ENCODE results near the gene AQP7. TPM values are rescaled to one million over a fixed set of nuclear protein-coding genes. Genes with fewer than 3 reads are reported as not detected.
"Not testable (repeated sequence)": the region's sequence is repeated elsewhere in the genome, so short reads cannot be mapped to it uniquely, and the experiment has no call there.

The AQP7 gene
- total RNA-seq, 2 donors from 2014 or later = 4.2 to 29.7 TPM

DNA sequence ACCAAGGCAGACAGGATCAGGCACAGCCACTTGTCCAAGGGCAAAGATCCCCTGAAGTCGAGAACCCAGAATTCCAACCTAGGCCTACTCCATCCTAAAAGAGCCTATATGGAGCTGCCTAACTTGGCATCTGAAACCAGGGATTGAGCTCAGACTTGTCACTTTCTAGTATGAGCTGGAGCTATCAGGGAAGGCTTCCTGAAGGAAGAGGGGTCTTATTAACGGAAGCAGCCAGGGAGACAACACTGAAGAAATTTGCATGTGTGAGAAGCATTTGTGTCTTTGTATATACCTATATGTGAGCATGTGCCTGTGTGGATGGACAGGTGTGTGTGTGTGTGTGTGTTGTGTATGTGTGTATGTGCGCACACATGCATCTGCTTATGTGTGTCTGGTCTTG, 4.7 kb upstream of the AQP7 start:
- 92 to 95% methylated on average over 3 of the region's 3 CpGs for WGBS, 2 donors
- intact Hi-C loops (cut with DNase I) = no loop called here
- peaks cover 6% of the 10 kb centered on the region for H3K4me1 ChIP-seq
- no peak overlapping the region for H3K27ac ChIP-seq
- TF ChIP-seq, protein P1, sequence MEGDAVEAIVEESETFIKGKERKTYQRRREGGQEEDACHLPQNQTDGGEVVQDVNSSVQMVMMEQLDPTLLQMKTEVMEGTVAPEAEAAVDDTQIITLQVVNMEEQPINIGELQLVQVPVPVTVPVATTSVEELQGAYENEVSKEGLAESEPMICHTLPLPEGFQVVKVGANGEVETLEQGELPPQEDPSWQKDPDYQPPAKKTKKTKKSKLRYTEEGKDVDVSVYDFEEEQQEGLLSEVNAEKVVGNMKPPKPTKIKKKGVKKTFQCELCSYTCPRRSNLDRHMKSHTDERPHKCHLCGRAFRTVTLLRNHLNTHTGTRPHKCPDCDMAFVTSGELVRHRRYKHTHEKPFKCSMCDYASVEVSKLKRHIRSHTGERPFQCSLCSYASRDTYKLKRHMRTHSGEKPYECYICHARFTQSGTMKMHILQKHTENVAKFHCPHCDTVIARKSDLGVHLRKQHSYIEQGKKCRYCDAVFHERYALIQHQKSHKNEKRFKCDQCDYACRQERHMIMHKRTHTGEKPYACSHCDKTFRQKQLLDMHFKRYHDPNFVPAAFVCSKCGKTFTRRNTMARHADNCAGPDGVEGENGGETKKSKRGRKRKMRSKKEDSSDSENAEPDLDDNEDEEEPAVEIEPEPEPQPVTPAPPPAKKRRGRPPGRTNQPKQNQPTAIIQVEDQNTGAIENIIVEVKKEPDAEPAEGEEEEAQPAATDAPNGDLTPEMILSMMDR (IDR thresholded peaks at IDR 0.05) = no peak
- no peak for TF ChIP-seq POLR2A (IDR thresholded peaks at IDR 0.05)
- DNase-seq (no peak), ATAC-seq (no peak)
- no peaks in the 10 kb centered on the region for H3K36me3 ChIP-seq (replicated peaks in 1 of 2; ENCODE audit: insufficient read depth in 1 of 2, low read depth in 2 of 2)
- H3K9me3 ChIP-seq = no peaks in the 10 kb centered on the region
- H3K4me3 ChIP-seq = no peak overlapping the region
- no peaks in the 10 kb centered on the region for H3K27me3 ChIP-seq

GRCh38 chr9:33404788-33405362, 2.5 kb upstream of the AQP7 start:
- TF ChIP-seq, protein P1 (IDR thresholded peaks at IDR 0.05) = no peak
- TF ChIP-seq POLR2A (IDR thresholded peaks at IDR 0.05) = no peak
- no peaks in the 10 kb centered on the region for H3K9me3 ChIP-seq
- WGBS, 2 donors = 77 to 78% methylated on average over 4 of the region's 4 CpGs
- no peak overlapping the region for H3K4me3 ChIP-seq
- intact Hi-C loops (cut with DNase I) = loop anchor here (5.0 kb wide), 1 partner anchor 62 kb away; no protein-coding TSS in a partner anchor
- no peaks in the 10 kb centered on the region for H3K27me3 ChIP-seq
- ATAC-seq (no peak), DNase-seq (no peak)
- no peaks in the 10 kb centered on the region for H3K36me3 ChIP-seq (replicated peaks in 1 of 2; ENCODE audit: insufficient read depth in 1 of 2, low read depth in 2 of 2)
- peaks cover 6% of the 10 kb centered on the region for H3K4me1 ChIP-seq
- no peak overlapping the region for H3K27ac ChIP-seq

- intact Hi-C loops (cut with DNase I) = loop anchor here (5.0 kb wide), 1 partner anchor 63 kb away; no protein-coding TSS in a partner anchor
- TF ChIP-seq, protein P1 (IDR thresholded peaks at IDR 0.05) = no peak
- no peak for TF ChIP-seq POLR2A (IDR thresholded peaks at IDR 0.05)
- ATAC-seq (no peak), DNase-seq (no peak)
- no peaks in the 10 kb centered on the region for H3K27me3 ChIP-seq
- H3K27ac ChIP-seq = no peak overlapping the region
- no peaks in the 10 kb centered on the region for H3K9me3 ChIP-seq
- H3K4me1 ChIP-seq = peaks cover 6% of the 10 kb centered on the region
- WGBS, 2 donors = 66 to 67% methylated on average over 17 of the region's 17 CpGs
- H3K4me3 ChIP-seq = no peak overlapping the region
- H3K36me3 ChIP-seq (replicated peaks in 1 of 2; ENCODE audit: insufficient read depth in 1 of 2, low read depth in 2 of 2) = no peaks in the 10 kb centered on the region
These were observed 1.8 kb upstream of the AQP7 start for GRCh38 chr9:33403941-33404787.

DNA sequence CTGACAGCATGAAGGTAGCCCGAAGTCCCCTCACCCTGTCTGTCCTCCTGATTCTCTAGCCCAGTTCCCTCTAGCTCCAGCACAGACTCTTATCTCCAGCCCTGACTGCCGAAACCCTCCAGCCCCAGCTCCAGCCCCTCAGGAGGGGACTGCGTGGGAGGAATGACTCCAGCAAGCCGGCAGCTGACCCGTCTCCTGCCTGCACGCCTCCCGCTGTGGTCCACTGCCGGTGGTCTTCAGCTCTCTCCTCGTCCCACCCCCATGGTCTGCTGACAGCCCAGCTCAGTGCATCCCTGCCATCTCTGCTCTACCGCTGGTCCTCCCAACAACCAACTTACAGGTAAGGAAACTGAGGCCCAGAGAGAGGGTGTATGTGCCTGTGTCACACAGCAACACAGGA, 559 bp downstream of the AQP7 start:
- H3K4me1 ChIP-seq; H3K4me3 ChIP-seq; H3K36me3 ChIP-seq (replicated peaks in 1 of 2; ENCODE audit: insufficient read depth in 1 of 2, low read depth in 2 of 2); H3K27me3 ChIP-seq; ATAC-seq; H3K27ac ChIP-seq; DNase-seq; H3K9me3 ChIP-seq: not testable (repeated sequence)
- 59 to 63% methylated on average over 5 to 8 of the region's 10 CpGs for WGBS, 2 donors
- intact Hi-C loops (cut with DNase I) = loop anchor here (5.0 kb wide), 1 partner anchor 65 kb away; no protein-coding TSS in a partner anchor

DNA sequence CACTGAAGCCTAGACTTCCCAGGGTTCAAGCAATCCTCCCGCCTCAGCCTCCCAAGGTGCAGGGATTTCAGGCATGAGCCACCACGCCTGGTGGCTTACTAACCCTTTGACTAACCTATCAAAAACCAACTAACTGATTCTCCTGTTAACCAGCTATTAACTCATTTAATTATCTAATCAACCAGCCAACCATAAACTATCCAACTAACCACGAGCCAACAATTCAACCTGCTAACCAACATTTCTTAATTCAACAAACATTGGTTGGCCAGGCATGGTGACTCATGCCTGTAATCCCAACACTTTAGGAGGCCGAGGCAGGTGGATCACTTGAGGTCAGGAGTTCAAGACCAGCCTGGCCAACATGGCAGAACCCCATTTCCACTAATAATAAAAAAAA, 3.3 kb downstream of the AQP7 start:
- DNase-seq; H3K4me3 ChIP-seq; ATAC-seq; H3K9me3 ChIP-seq; H3K27me3 ChIP-seq; H3K36me3 ChIP-seq (replicated peaks in 1 of 2; ENCODE audit: insufficient read depth in 1 of 2, low read depth in 2 of 2); H3K27ac ChIP-seq; intact Hi-C loops (cut with DNase I): not testable (repeated sequence)
- WGBS, 2 donors = 73 to 91% methylated on average over 4 of the region's 4 CpGs
- H3K4me1 ChIP-seq = peaks cover 22% of the 10 kb centered on the region

DNA sequence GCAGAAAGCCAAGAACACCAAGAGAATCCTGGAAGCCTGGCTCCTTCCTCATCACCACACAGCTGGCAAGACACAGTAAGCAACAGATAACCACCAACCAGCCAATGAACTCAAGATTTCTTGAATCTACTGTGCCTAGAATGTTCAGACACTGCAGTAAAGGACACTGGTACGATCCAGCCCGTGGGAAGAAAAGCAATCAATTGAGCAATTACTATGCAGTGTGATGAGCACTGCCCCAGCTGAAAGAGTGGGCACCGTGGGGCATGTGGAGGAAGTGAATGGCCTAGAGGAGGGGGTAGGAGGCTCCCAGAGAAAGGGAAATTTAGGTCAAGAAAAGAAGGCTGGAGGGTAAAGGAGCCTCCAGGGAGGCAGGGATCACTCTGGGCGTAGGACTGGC, 4.6 kb downstream of the AQP7 start:
- intact Hi-C loops (cut with DNase I); H3K27ac ChIP-seq; H3K4me3 ChIP-seq; H3K36me3 ChIP-seq (replicated peaks in 1 of 2; ENCODE audit: insufficient read depth in 1 of 2, low read depth in 2 of 2); DNase-seq; ATAC-seq; H3K9me3 ChIP-seq; H3K27me3 ChIP-seq: not testable (repeated sequence)
- 56 to 62% methylated on average over 2 to 3 of the region's 4 CpGs for WGBS, 2 donors
- H3K4me1 ChIP-seq = peaks cover 27% of the 10 kb centered on the region

GRCh38 chr9:33395159-33395879, 7.0 kb downstream of the AQP7 start:
- peak; percentile 60 to 83 (median 71) for DNase-seq
- H3K4me3 ChIP-seq; H3K27me3 ChIP-seq; intact Hi-C loops (cut with DNase I); ATAC-seq; H3K36me3 ChIP-seq (replicated peaks in 1 of 2; ENCODE audit: insufficient read depth in 1 of 2, low read depth in 2 of 2); H3K9me3 ChIP-seq: not testable (repeated sequence)
- peak overlapping the region in 2 of 4 donors; percentile 3 to 45 for H3K27ac ChIP-seq
- peaks cover 52% of the 10 kb centered on the region for H3K4me1 ChIP-seq
- 35 to 59% methylated on average over 14 to 15 of the region's 15 CpGs for WGBS, 2 donors

DNA sequence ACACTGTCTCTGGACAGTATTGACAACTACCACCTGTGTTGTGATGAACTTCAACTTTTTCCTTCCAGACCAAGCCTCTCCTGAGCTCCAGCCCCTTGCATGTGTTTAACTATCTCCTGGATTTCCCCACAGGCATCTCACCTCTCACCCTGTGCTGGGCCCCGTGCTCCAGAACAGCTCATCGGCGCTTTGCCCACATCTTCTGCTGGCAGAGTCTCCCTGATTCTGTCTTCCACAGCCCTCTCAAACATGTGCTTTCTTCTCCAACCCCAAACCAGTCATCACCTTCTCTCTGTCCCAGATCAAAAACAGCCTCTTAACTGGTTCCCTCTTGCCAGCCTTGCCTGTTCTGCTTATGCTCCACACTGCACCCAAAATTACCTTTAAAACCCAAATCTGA, 8.4 kb downstream of the AQP7 start:
- intact Hi-C loops (cut with DNase I); H3K9me3 ChIP-seq; H3K4me3 ChIP-seq; ATAC-seq; DNase-seq; H3K27me3 ChIP-seq; H3K36me3 ChIP-seq (replicated peaks in 1 of 2; ENCODE audit: insufficient read depth in 1 of 2, low read depth in 2 of 2): not testable (repeated sequence)
- WGBS, 2 donors = 65 to 91% methylated on average over 3 of the region's 3 CpGs
- Histone ChIP-seq H3K4me1 (peaks cover 60% of the 10 kb centered on the region), H3K27ac (peak overlapping the region in 2 of 4 donors; percentile 10 to 24)
